ENCODE data around the gene ALS2CL.

- no peak for TF ChIP-seq BHLHE40 (IDR thresholded peaks at IDR 0.05; ENCODE audit: borderline replicate concordance)
- TF ChIP-seq FOXA1 (IDR thresholded peaks at IDR 0.05): no peak
- TF ChIP-seq FOXM1 (IDR thresholded peaks at IDR 0.05; ENCODE audit: borderline replicate concordance): no peak
These were observed 2.7 kb downstream of the ALS2CL start for GRCh38 chr3:46690798-46691197.
